ENCODE results near the gene LTB.
A peak's percentile ranks its signal among the peaks of the same experiment; 100 is the strongest.

Gene LTB

GRCh38 chr6:31543639-31544038, 38.6 kb downstream of the LTB start:
- peak overlapping the region; percentile 97 for H3K27ac ChIP-seq
- TF ChIP-seq, protein P1, sequence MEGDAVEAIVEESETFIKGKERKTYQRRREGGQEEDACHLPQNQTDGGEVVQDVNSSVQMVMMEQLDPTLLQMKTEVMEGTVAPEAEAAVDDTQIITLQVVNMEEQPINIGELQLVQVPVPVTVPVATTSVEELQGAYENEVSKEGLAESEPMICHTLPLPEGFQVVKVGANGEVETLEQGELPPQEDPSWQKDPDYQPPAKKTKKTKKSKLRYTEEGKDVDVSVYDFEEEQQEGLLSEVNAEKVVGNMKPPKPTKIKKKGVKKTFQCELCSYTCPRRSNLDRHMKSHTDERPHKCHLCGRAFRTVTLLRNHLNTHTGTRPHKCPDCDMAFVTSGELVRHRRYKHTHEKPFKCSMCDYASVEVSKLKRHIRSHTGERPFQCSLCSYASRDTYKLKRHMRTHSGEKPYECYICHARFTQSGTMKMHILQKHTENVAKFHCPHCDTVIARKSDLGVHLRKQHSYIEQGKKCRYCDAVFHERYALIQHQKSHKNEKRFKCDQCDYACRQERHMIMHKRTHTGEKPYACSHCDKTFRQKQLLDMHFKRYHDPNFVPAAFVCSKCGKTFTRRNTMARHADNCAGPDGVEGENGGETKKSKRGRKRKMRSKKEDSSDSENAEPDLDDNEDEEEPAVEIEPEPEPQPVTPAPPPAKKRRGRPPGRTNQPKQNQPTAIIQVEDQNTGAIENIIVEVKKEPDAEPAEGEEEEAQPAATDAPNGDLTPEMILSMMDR (IDR thresholded peaks at IDR 0.05), result no peak
- peaks cover 56 to 66% of the 10 kb centered on the region in 2 experiments for H3K4me1 ChIP-seq (ENCODE audit: control insufficient read depth in 1 of 2, insufficient read depth in 1 of 2, low read depth in 1 of 2, low read length in 1 of 2)
- H3K27me3 ChIP-seq, result no peaks in the 10 kb centered on the region
- peaks cover 17% of the 10 kb centered on the region for H3K36me3 ChIP-seq
- no peaks in the 10 kb centered on the region for H3K9me3 ChIP-seq
- no peak overlapping the region for H3K4me3 ChIP-seq (ENCODE audit: low read depth in 1 of 2, low read length in 1 of 2)

DNA sequence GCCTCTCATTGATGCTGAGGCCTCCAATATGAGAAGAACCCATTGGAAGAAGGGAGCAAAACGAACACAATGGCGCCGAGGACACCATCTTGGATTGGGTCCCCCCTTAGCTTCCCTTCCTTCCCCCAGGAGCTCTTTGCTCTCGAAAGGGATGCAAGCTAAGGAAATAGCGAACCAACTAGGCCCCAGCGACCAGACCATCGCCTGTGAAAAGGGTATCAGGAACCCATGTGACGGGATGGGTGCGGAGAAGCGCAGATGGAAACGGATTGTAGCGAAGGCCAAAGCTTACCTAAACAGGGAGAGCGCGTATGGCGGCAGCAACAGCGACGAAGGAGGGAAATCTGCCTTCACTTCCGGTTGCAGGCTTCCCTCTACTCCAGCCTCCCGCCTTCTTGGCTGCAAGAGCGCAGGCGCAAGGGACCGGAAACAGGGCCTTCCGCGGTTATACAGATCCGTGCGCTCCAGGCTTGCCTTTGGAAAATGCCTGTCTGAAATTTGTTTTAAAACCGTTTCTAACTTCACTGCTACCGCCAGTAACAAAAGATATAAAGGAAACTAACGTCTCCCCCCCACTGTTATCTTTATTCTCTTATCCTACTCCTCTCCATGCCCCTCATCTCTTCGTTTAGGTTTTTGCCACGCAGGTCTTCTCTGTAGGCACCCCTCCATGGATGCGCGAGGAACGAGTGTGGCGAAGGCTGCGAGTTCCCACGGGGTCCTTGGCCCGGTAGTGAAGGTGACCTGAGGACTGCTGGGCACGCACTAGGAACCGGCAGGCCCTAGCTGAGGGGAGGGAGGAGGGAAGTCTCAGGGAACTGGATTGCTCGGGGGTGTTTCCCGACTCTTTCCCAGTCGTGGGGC, 40.3 kb downstream of the LTB start, which contains the start of gene DDX39B:
TSS of gene DDX39B (minus strand) at position 346 of the 864 bp plus-strand sequence. CDS start 1,471 bp downstream, outside the sequence.
- H3K4me3 ChIP-seq (ENCODE audit: low read depth in 1 of 2, low read length in 1 of 2), result peak within 1 kb of the TSS; percentile 90 to 93
- no peaks in the 10 kb centered on the region for H3K9me3 ChIP-seq
- peaks cover 39 to 51% of the 10 kb centered on the region in 2 experiments for H3K4me1 ChIP-seq (ENCODE audit: control insufficient read depth in 1 of 2, insufficient read depth in 1 of 2, low read depth in 1 of 2, low read length in 1 of 2)
- TF ChIP-seq, protein P1 (IDR thresholded peaks at IDR 0.05), result peak; percentile 42
- no peaks in the 10 kb centered on the region for H3K27me3 ChIP-seq
- H3K36me3 ChIP-seq, result peaks cover 34% of the 10 kb centered on the region
- H3K27ac ChIP-seq, result peak within 1 kb of the TSS; percentile 97

DNA sequence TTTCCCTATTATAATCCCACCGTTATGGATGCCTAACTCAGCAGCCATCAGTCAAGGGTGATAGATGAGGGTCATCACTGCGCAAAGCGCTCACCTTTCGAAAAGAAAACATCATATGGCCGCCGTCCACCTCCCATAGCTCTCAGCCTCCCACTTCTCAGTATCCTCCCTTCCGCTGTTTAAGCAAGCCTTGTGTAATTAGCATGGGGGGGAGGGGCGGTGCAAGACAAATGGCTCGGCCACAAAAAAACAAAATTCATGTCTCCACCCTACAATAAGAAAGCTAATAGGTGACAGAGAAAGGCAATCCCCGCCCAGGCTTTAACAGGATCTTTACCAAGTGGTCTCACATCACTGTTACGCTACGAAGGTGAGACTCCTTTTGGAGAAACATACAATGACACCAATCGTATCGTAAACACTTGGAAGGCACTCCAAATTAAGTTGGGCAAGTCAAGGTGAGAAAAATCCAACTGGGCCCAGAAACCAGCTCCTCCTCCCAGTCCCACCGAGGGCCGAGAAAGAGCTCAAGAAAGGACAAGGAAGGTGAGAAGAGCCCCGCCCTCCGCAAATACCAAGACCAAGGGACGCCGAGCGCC, 41.1 kb downstream of the LTB start:
- Histone ChIP-seq H3K27me3 (no peaks in the 10 kb centered on the region), H3K9me3 (no peaks in the 10 kb centered on the region), H3K27ac (peak overlapping the region; percentile 97), H3K4me3 (ENCODE audit: low read depth in 1 of 2, low read length in 1 of 2) (peak overlapping the region; percentile 90 to 93), H3K4me1 (ENCODE audit: control insufficient read depth in 1 of 2, insufficient read depth in 1 of 2, low read depth in 1 of 2, low read length in 1 of 2) (peaks cover 32 to 44% of the 10 kb centered on the region in 2 experiments), H3K36me3 (peaks cover 41% of the 10 kb centered on the region)
- TF ChIP-seq, protein P1 (IDR thresholded peaks at IDR 0.05), result no peak

- no peaks in the 10 kb centered on the region for H3K9me3 ChIP-seq
- H3K4me3 ChIP-seq (ENCODE audit: low read depth in 1 of 2, low read length in 1 of 2), result peak overlapping the region; percentile 90 to 93
- H3K27ac ChIP-seq, result peak overlapping the region; percentile 97
- peaks cover 47% of the 10 kb centered on the region for H3K36me3 ChIP-seq
- TF ChIP-seq, protein P1 (IDR thresholded peaks at IDR 0.05), result no peak
- H3K27me3 ChIP-seq, result no peaks in the 10 kb centered on the region
- H3K4me1 ChIP-seq (ENCODE audit: control insufficient read depth in 1 of 2, insufficient read depth in 1 of 2, low read depth in 1 of 2, low read length in 1 of 2), result peaks cover 32 to 42% of the 10 kb centered on the region in 2 experiments
Measured at GRCh38 chr6:31540640-31541039, 41.6 kb downstream of the LTB start.

DNA sequence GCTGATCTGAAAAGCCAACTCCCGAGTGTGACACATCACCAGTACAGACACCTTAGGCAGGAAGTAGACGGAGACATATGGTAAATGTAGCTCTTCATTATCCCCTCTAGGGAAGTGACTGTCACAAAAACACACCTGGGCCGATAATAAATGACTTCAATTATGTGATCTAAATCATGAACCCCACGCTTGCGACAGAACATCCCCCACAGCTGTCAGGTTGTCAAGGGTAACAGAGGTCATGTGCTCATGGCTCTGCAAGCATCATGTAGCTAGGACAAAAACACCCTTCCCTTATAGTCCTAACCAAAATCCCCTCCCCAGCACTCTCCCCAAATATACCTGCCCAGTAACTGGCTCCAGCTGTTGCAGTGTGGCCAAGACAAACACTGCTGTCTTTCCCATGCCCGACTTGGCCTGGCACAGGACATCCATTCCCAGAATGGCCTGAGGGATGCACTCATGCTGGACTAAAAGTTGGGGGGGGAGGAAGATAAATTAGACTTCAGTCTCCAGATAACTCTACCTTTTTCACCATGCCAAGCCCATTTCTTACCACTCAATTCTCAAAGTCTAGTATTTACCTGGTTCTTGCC, 43.3 kb downstream of the LTB start:
- TF ChIP-seq, protein P1 (IDR thresholded peaks at IDR 0.05), result no peak
- Histone ChIP-seq H3K4me1 (ENCODE audit: control insufficient read depth in 1 of 2, insufficient read depth in 1 of 2, low read depth in 1 of 2, low read length in 1 of 2) (peaks cover 32 to 42% of the 10 kb centered on the region in 2 experiments), H3K27me3 (no peaks in the 10 kb centered on the region), H3K4me3 (ENCODE audit: low read depth in 1 of 2, low read length in 1 of 2) (no peak overlapping the region), H3K9me3 (no peaks in the 10 kb centered on the region), H3K27ac (peak overlapping the region; percentile 1), H3K36me3 (peaks cover 64% of the 10 kb centered on the region)

Data from neutrophil (primary cell).